Measurements from ENCODE around the gene TMEM97. TPM values are rescaled to one million over a fixed set of nuclear protein-coding genes. Genes with fewer than 3 reads are reported as not detected.

TMEM97 gene
- total RNA-seq, 2 experiments from 2014 or later = 24.4 to 34.8 TPM

- CTCF ChIA-PET = interaction anchor here (1.2 to 2.2 kb wide), 2 partner anchors 9 to 11 kb away, joined by 3 to 7 read pairs; no protein-coding TSS in a partner anchor
- Mint-ChIP-seq H3K4me3 (peak overlapping the region; percentile 73), H3K27ac (peak overlapping the region; percentile 75)
Measured at GRCh38 chr17:28372203-28372944, 53.4 kb downstream of the TMEM97 start.

GRCh38 chr17:28372945-28373274 is 53.9 kb downstream of the TMEM97 start:
- Mint-ChIP-seq H3K36me3 (ENCODE audit: low read depth) (peaks cover 2% of the 10 kb centered on the region), H3K27ac (peak overlapping the region; percentile 75), H3K4me1 (peaks cover 25% of the 10 kb centered on the region), H3K27me3 (no peaks in the 10 kb centered on the region), H3K9me3 (no peaks in the 10 kb centered on the region), H3K4me3 (peak overlapping the region; percentile 73)
- POLR2A ChIA-PET = no interaction called here
- DNase-seq = no peak
- CTCF ChIA-PET = interaction anchor here (1.2 kb wide), 1 partner anchor 8 kb away, joined by 3 read pairs; no protein-coding TSS in a partner anchor

More at GRCh38 chr17:28372203-28372944, 53.4 kb downstream of the TMEM97 start:
- POLR2A ChIA-PET = no interaction called here
- H3K36me3 Mint-ChIP-seq (ENCODE audit: low read depth) = peaks cover 2% of the 10 kb centered on the region
- peaks cover 25% of the 10 kb centered on the region for H3K4me1 Mint-ChIP-seq
- peak; percentile 14 for DNase-seq
- H3K27me3 Mint-ChIP-seq = no peaks in the 10 kb centered on the region
- no peaks in the 10 kb centered on the region for H3K9me3 Mint-ChIP-seq

Small RNAs within 50 kb of the gene (microRNA-seq; reads per million reads assigned to microRNA genes)
- gene MIR4723 (ENCODE audit: borderline microRNAs expressed, borderline replicate concordance) = 0.84 reads per million

Other genes starting within 250 kb of the TMEM97 start
- 10 to 100 TPM; 20.5 to 22.3 TPM for gene IFT20, start 16.3 kb downstream of the TMEM97 start, total RNA-seq
- 10 to 100 TPM; 21.0 to 22.0 TPM for gene TNFAIP1, start 16.6 kb downstream of the TMEM97 start, total RNA-seq
- gene POLDIP2, start 38.3 kb downstream of the TMEM97 start, total RNA-seq = 10 to 100 TPM; 61.6 to 67.7 TPM
- gene SEBOX, start 46.0 kb downstream of the TMEM97 start, total RNA-seq = not detected
- gene VTN, start 51.1 kb downstream of the TMEM97 start, total RNA-seq = under 1 TPM; 0.08 to 0.12 TPM
- 10 to 100 TPM; 17.7 to 20.4 TPM for gene SARM1, start 52.5 kb downstream of the TMEM97 start, total RNA-seq
- gene SLC46A1, start 87.0 kb downstream of the TMEM97 start, total RNA-seq = 1 to 10 TPM in 1 of 2 experiments, under 1 TPM in 1; 0.74 to 1.5 TPM
- gene SLC13A2, start 154.4 kb downstream of the TMEM97 start, total RNA-seq = not detected
- not detected for gene FOXN1, start 187.1 kb downstream of the TMEM97 start, total RNA-seq
- 10 to 100 TPM; 38.6 to 46.6 TPM for gene UNC119, start 233.4 kb downstream of the TMEM97 start, total RNA-seq